ENCODE results near the gene SLC39A11. TPM values are rescaled to one million over a fixed set of nuclear protein-coding genes. Genes with fewer than 3 reads are reported as not detected.

The SLC39A11 gene
- total RNA-seq, 2 donors from 2014 or later: 27.8 to 39.6 TPM

GRCh38 chr17:73096866-73097265 is 4.4 kb upstream of the SLC39A11 start:
- intact Hi-C loops (cut with DNase I): no loop called here
- 61 to 78% methylated on average over 5 to 6 of the region's 6 CpGs for WGBS, 2 donors
- DNase-seq (peak in 1 of 4 donors; percentile 17), ATAC-seq (no peak)
- Histone ChIP-seq H3K9me3 (no peaks in the 10 kb centered on the region), H3K4me3 (no peak overlapping the region), H3K27ac (no peak overlapping the region), H3K36me3 (replicated peaks in 1 of 2; ENCODE audit: insufficient read depth in 1 of 2, low read depth in 2 of 2) (no peaks in the 10 kb centered on the region), H3K27me3 (no peaks in the 10 kb centered on the region), H3K4me1 (peaks cover 6% of the 10 kb centered on the region)
- TF ChIP-seq, protein P1, sequence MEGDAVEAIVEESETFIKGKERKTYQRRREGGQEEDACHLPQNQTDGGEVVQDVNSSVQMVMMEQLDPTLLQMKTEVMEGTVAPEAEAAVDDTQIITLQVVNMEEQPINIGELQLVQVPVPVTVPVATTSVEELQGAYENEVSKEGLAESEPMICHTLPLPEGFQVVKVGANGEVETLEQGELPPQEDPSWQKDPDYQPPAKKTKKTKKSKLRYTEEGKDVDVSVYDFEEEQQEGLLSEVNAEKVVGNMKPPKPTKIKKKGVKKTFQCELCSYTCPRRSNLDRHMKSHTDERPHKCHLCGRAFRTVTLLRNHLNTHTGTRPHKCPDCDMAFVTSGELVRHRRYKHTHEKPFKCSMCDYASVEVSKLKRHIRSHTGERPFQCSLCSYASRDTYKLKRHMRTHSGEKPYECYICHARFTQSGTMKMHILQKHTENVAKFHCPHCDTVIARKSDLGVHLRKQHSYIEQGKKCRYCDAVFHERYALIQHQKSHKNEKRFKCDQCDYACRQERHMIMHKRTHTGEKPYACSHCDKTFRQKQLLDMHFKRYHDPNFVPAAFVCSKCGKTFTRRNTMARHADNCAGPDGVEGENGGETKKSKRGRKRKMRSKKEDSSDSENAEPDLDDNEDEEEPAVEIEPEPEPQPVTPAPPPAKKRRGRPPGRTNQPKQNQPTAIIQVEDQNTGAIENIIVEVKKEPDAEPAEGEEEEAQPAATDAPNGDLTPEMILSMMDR (IDR thresholded peaks at IDR 0.05): no peak
- no peak for TF ChIP-seq POLR2A (IDR thresholded peaks at IDR 0.05)

GRCh38 chr17:73096211-73096610 is 3.7 kb upstream of the SLC39A11 start:
- peaks cover 11% of the 10 kb centered on the region for H3K4me1 ChIP-seq
- TF ChIP-seq, protein P1 (IDR thresholded peaks at IDR 0.05): no peak
- TF ChIP-seq POLR2A (IDR thresholded peaks at IDR 0.05): no peak
- 72 to 82% methylated on average over 6 of the region's 6 CpGs for WGBS, 2 donors
- no peak for DNase-seq
- H3K27ac ChIP-seq: no peak overlapping the region
- H3K4me3 ChIP-seq: no peak overlapping the region
- no peak for ATAC-seq
- intact Hi-C loops (cut with DNase I): no loop called here
- no peaks in the 10 kb centered on the region for H3K9me3 ChIP-seq
- H3K27me3 ChIP-seq: no peaks in the 10 kb centered on the region
- no peaks in the 10 kb centered on the region for H3K36me3 ChIP-seq (replicated peaks in 1 of 2; ENCODE audit: insufficient read depth in 1 of 2, low read depth in 2 of 2)

DNA sequence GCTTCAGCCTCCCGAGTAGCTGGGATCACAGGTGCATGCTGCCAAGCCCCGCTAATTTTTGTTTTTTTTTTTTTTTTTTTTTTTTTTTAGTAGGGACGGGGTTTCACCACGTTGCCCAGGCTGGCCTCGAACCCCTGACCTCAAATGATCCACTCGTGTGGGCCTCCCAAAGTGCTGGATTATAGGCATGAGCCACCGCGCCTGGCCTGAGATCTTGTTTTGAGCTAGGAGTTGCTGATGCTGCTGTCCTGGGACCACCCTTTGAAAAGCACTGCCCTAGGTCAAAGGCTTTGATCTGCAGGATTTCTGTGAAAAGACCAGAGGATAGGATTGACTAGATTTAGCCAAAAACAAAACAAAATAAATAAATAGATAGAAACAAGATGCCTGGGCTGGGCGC is 798 bp upstream of the SLC39A11 start:
- Histone ChIP-seq H3K4me3 (no peak overlapping the region), H3K27ac (no peak overlapping the region), H3K36me3 (replicated peaks in 1 of 2; ENCODE audit: insufficient read depth in 1 of 2, low read depth in 2 of 2) (no peaks in the 10 kb centered on the region), H3K9me3 (no peaks in the 10 kb centered on the region), H3K27me3 (no peaks in the 10 kb centered on the region), H3K4me1 (peaks cover 28% of the 10 kb centered on the region)
- no peak for ATAC-seq
- TF ChIP-seq, protein P1 (IDR thresholded peaks at IDR 0.05): no peak
- no peak for TF ChIP-seq POLR2A (IDR thresholded peaks at IDR 0.05)
- intact Hi-C loops (cut with DNase I): no loop called here
- 59 to 62% methylated on average over 9 of the region's 9 CpGs for WGBS, 2 donors
- DNase-seq: no peak

DNA sequence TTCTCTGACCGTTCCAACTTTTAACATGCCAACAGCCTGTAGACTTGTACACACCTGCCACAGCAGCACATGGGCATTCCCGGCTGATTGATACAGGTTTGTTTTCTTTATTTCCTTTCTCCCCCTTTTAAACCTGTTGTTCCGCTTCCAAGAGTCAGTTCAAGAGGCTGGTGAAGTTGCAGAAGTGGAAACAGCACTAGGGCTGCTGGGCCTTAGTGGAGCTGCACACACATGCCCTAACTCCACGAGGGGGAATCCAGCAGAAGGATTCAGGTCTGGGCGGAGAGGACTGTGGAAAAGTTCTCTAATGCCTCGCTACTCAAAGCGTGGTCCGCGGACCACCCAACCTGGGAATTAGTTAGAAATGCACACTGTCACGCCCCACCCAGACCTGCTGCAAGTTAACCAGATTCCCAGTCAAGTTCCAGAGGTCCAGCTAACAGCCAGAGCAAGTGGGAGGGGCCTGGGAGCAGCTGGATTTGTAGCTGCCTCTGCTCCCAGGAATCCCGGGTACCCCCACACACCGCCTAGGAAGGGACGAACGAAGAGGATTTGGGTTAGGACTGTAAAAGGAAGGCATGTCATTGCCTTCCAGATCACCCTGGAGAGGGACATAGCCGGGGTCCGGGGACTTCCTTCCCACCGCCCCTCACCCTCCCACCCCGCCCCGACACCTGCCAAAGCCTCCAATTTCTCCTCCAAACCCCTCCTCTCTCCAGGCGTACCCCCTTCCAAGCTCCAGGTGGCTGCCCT is 542 bp downstream of the SLC39A11 start:
- Histone ChIP-seq H3K9me3 (no peaks in the 10 kb centered on the region), H3K36me3 (replicated peaks in 1 of 2; ENCODE audit: insufficient read depth in 1 of 2, low read depth in 2 of 2) (peaks cover 0 to 3% of the 10 kb centered on the region in 2 donors), H3K4me1 (peaks cover 28% of the 10 kb centered on the region), H3K4me3 (peak overlapping the region; percentile 63 to 78), H3K27me3 (no peaks in the 10 kb centered on the region), H3K27ac (peak overlapping the region; percentile 29 to 70 (median 50))
- ATAC-seq (peak; percentile 34), DNase-seq (peak; percentile 38 to 69 (median 48))
- TF ChIP-seq, protein P1 (IDR thresholded peaks at IDR 0.05): no peak
- TF ChIP-seq POLR2A (IDR thresholded peaks at IDR 0.05): no peak
- intact Hi-C loops (cut with DNase I): no loop called here
- WGBS, 2 donors: 3% methylated on average over 11 to 20 of the region's 20 CpGs

- Histone ChIP-seq H3K9me3 (no peaks in the 10 kb centered on the region), H3K4me3 (no peak overlapping the region), H3K36me3 (replicated peaks in 1 of 2; ENCODE audit: insufficient read depth in 1 of 2, low read depth in 2 of 2) (peaks cover 0 to 3% of the 10 kb centered on the region in 2 donors), H3K4me1 (peaks cover 28% of the 10 kb centered on the region), H3K27me3 (no peaks in the 10 kb centered on the region), H3K27ac (peak overlapping the region in 2 of 4 donors; percentile 55 to 70)
- intact Hi-C loops (cut with DNase I): no loop called here
- no peak for ATAC-seq
- no peak for DNase-seq
- 21 to 26% methylated on average over 4 of the region's 4 CpGs for WGBS, 2 donors
- TF ChIP-seq, protein P1 (IDR thresholded peaks at IDR 0.05): no peak
- TF ChIP-seq POLR2A (IDR thresholded peaks at IDR 0.05): no peak
These were observed 1.1 kb downstream of the SLC39A11 start for GRCh38 chr17:73091410-73091769.

Data from body of pancreas (tissue), 4 donors.